Activated T-helper 2 cell treated with anti-CD3 and anti-CD28 coated beads, Interferon-gamma antibody, Interleukin-2, Interleukin-4, amounts not matched to agents 10 μg/mL and 5 μg/mL and 100 μg/mL, durations not matched to agents 14 hours and 24 hours and 36 hours (primary cell): ENCODE results near the gene PIK3CA. TPM values are rescaled to one million over a fixed set of nuclear protein-coding genes. Genes with fewer than 3 reads are reported as not detected.

Source experiments
- DNase-seq: peaks from one replicate; pipeline ENCODE4 v3.0.0; 2021; ENCODE audit warnings: low spot score
- H3K27ac Mint-ChIP-seq: one replicate; pipeline ENCODE4 v1.8.0; 2021; ENCODE audit warnings: mixed read lengths
- H3K27me3 Mint-ChIP-seq: one replicate; pipeline ENCODE4 v1.8.0; 2021; ENCODE audit warnings: low read depth, mixed read lengths
- H3K36me3 Mint-ChIP-seq: one replicate; pipeline ENCODE4 v1.8.0; 2021; ENCODE audit warnings: low read depth, mixed read lengths
- H3K4me1 Mint-ChIP-seq: one replicate; pipeline ENCODE4 v1.8.0; 2021; ENCODE audit warnings: low read depth, mixed read lengths
- H3K4me3 Mint-ChIP-seq: one replicate; pipeline ENCODE4 v1.8.0; 2021; ENCODE audit warnings: low read depth, mild to moderate bottlenecking, moderate library complexity, mixed read lengths
- H3K9me3 Mint-ChIP-seq: one replicate; pipeline ENCODE4 v1.8.0; 2021; ENCODE audit warnings: mixed read lengths
- intact Hi-C: fragments of 100-400 bp; cut with micrococcal nuclease; formaldehyde crosslinking; loops from one replicate; pipeline ENCODE4 v1.15.1; 2023
- total RNA-seq: library from RNA; stranded (reverse); gene quantifications from 2 replicates; pipeline ENCODE4 v1.2.3, GENCODE V29; 2022

PIK3CA gene
- total RNA-seq, 1 donor from 2014 or later: 16.3 TPM

DNA sequence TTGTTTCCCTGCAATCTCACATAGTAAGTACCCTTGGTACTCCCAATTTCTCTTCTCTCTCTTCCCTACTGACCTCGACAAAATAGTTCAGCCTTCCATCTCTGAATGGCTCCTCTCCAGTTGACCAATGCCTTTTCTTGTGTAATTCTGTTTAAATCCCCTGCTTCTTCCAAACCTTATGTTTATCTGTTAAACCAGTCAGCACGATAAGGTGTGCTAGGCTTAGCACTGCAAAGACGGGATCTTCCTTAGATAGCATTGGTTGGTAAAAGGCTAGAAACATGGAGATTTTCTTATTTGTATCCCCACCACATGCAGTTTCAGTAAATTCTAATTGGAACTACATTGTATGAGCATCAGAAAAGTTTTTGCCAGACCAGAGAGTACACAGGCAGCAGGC lies 128.6 kb downstream of the PIK3CA start:
- peaks cover 16% of the 10 kb centered on the region for H3K27me3 Mint-ChIP-seq
- H3K27ac Mint-ChIP-seq: no peak overlapping the region
- no peak for DNase-seq
- no peaks in the 10 kb centered on the region for H3K9me3 Mint-ChIP-seq
- intact Hi-C loops: no loop called here
- no peaks in the 10 kb centered on the region for H3K36me3 Mint-ChIP-seq
- H3K4me1 Mint-ChIP-seq: no peaks in the 10 kb centered on the region
- no peak overlapping the region for H3K4me3 Mint-ChIP-seq

DNA sequence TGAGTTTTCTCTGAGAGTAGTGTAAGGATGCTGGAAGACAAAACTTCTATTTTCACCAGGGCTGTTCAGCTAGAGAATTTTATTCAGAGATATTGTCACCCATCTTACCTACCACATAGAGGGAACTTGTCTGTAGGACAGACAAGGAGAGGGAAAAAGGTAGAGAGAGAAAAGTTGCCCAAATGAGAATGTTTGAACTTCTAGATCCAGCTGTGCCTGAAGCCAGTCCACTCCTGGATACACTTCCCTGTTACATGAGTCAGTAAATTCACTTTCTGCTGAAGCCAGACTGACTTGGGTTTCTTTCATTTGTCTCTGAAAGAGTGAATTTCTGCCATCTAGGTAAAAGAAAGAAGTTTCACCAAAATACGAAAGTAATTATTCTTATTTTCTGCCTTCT lies 130.0 kb downstream of the PIK3CA start:
- H3K27ac Mint-ChIP-seq: no peak overlapping the region
- H3K4me3 Mint-ChIP-seq: no peak overlapping the region
- no peaks in the 10 kb centered on the region for H3K9me3 Mint-ChIP-seq
- peaks cover 26% of the 10 kb centered on the region for H3K27me3 Mint-ChIP-seq
- H3K36me3 Mint-ChIP-seq: no peaks in the 10 kb centered on the region
- intact Hi-C loops: no loop called here
- DNase-seq: no peak
- no peaks in the 10 kb centered on the region for H3K4me1 Mint-ChIP-seq

DNA sequence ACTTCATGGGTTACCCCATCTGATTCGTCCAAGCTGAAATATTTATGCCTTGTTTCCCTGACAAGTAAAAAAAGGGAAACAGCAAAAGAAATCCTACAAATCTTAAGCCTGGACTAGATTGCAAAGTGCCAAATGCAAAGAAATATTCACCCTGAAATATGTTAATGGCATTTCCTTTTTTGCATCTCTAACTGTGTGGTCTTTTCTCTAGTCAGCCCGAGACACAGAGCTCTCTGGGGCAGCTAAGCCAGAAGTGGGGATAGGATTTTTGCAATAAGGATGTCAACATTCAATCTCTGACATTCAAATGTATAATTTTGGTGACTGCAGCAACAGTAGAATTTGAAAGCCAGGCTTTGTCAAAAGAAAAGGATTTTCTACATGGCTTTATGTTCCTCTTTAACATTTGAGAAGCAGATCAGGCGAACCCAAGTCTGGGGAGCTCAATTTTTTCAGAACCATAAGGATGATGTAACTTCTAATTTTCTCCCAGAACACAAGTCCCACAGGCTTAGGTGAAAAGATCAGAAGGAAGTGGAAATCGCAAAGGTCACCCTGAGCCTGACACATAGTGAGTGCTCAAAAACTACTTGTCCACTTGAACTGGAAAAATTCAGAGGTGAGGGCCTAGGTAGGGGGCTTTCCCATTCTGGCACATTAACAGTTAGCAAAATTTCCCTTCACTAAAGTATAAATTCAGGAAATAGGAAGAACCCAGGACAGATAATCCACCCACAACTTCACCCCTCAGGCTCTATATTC lies 131.0 kb downstream of the PIK3CA start:
- no peaks in the 10 kb centered on the region for H3K36me3 Mint-ChIP-seq
- H3K27me3 Mint-ChIP-seq: peaks cover 34% of the 10 kb centered on the region
- no peak overlapping the region for H3K27ac Mint-ChIP-seq
- no peak for DNase-seq
- H3K4me3 Mint-ChIP-seq: no peak overlapping the region
- H3K9me3 Mint-ChIP-seq: no peaks in the 10 kb centered on the region
- H3K4me1 Mint-ChIP-seq: no peaks in the 10 kb centered on the region
- intact Hi-C loops: no loop called here

DNA sequence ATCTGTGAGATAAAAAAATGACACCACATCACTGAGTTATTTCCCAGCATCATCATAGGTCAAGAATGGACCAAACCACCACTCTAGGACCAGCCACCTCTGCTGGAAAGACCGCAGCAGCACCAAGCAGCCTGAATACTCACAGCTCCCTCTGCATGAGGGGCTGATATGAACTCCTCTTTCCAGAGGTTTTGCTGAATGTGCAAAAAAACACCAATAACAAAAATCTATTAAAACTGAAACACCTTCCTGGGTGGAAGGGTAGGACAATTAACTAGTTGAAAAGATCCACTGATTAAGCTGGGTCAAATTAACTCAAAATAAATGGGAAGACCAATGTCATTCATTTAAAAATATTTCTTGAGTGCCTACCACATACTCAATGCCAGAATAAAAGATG lies 131.7 kb downstream of the PIK3CA start:
- Mint-ChIP-seq H3K27me3 (peaks cover 39% of the 10 kb centered on the region), H3K36me3 (no peaks in the 10 kb centered on the region), H3K27ac (no peak overlapping the region), H3K4me1 (no peaks in the 10 kb centered on the region), H3K4me3 (no peak overlapping the region), H3K9me3 (no peaks in the 10 kb centered on the region)
- intact Hi-C loops: no loop called here
- DNase-seq: no peak

DNA sequence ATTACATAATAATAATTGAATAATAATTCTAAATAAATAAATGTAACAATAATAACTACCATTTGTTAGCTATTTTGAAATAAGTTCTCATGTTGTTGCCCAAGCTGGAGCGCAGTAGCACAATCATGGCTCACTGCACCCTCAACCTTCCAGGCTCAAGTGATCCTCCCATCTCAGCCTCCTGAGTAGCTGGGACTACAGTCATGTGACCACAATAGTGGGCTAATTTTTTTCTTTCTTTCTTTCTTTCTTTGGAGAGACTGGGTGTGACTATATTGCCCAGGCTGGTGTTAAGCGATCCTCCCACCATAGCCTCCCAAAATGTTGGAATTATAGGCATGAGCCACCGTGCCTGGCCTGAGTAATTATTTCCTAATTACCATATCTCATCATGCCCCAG lies 133.7 kb downstream of the PIK3CA start:
- H3K9me3 Mint-ChIP-seq: no peaks in the 10 kb centered on the region
- intact Hi-C loops: no loop called here
- no peak for DNase-seq
- no peak overlapping the region for H3K27ac Mint-ChIP-seq
- H3K4me1 Mint-ChIP-seq: no peaks in the 10 kb centered on the region
- no peaks in the 10 kb centered on the region for H3K36me3 Mint-ChIP-seq
- H3K27me3 Mint-ChIP-seq: peaks cover 43% of the 10 kb centered on the region
- no peak overlapping the region for H3K4me3 Mint-ChIP-seq

DNA sequence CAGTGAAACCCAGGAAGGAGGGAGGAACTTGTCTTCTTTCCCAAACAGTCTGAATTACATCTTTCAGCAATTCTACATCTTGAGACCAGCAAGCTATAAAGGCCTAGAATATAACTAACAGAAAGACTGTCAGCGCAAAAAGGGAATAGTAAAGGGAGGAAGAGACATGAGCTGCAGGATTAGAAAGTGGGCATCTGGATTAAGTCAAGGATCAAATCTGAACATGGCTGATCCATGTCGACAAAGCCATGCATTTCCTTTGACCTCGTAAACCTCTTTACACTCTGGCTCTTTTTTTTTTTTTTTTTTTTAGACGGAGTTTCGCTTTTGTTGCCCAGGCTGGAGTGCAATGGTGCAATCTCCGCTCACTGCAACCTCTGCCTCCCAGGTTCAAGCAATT lies 138.2 kb downstream of the PIK3CA start:
- Mint-ChIP-seq H3K36me3 (no peaks in the 10 kb centered on the region), H3K9me3 (no peaks in the 10 kb centered on the region), H3K4me1 (no peaks in the 10 kb centered on the region), H3K27me3 (peaks cover 29% of the 10 kb centered on the region), H3K27ac (no peak overlapping the region), H3K4me3 (no peak overlapping the region)
- DNase-seq: no peak
- intact Hi-C loops: no loop called here

DNA sequence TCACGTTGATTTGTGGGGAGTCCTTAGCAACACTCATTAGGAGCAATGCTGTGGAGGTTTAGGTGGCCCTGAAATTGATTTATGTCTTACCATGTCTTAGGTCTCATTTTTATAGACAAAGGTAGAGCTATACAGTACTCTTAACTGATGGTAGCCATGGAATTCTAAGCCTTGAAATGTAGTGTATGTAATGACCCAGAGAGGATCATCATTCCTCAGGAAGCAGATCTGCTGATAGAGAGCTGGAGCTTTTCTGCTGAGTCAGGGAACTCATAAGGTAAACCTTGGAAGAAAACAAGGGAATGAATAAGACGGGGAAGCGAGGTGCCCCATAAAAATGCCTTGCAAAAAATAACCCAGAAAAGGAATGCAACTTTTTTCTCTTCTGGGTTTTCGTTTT lies 140.7 kb downstream of the PIK3CA start:
- no peaks in the 10 kb centered on the region for H3K9me3 Mint-ChIP-seq
- no peak overlapping the region for H3K4me3 Mint-ChIP-seq
- H3K4me1 Mint-ChIP-seq: no peaks in the 10 kb centered on the region
- H3K27ac Mint-ChIP-seq: no peak overlapping the region
- no peaks in the 10 kb centered on the region for H3K36me3 Mint-ChIP-seq
- peaks cover 23% of the 10 kb centered on the region for H3K27me3 Mint-ChIP-seq
- intact Hi-C loops: no loop called here
- no peak for DNase-seq

DNA sequence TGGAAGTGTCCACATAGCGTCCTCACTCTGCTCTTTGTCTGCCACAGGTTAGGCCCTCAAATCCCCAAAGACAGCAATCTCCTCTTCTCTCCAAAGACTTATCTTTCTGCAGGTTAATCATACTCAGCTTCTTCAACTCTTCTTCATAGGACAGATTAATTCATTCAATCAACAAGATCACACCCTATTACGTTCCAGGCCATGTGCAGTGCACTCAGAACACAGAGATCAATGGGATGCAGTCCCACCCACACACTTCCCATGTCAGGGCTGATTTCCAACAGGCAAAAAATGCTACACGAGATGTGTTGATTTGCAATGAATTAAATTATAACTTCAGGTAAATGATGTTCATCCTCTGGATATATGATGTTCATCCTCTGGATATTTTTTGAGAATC lies 141.1 kb downstream of the PIK3CA start:
- DNase-seq: no peak
- Mint-ChIP-seq H3K36me3 (no peaks in the 10 kb centered on the region), H3K27ac (no peak overlapping the region), H3K9me3 (no peaks in the 10 kb centered on the region), H3K4me3 (no peak overlapping the region), H3K4me1 (no peaks in the 10 kb centered on the region), H3K27me3 (peaks cover 20% of the 10 kb centered on the region)
- intact Hi-C loops: no loop called here

Other genes starting within 250 kb of the PIK3CA start
- gene ZMAT3, start 76.5 kb upstream of the PIK3CA start, total RNA-seq: 8.9 and 10.6 TPM in 2 replicates
- gene KCNMB3, start 102.8 kb downstream of the PIK3CA start, total RNA-seq: 0.28 and 0.52 TPM in 2 replicates
- 34.3 and 38.7 TPM in 2 replicates for gene ZNF639, start 174.7 kb downstream of the PIK3CA start, total RNA-seq
- gene MFN1, start 199.4 kb downstream of the PIK3CA start, total RNA-seq: 32.2 and 38.2 TPM in 2 replicates